ENCODE results near the gene FLT3.

The FLT3 gene

GRCh38 chr13:27968316-27969081 lies 131.9 kb downstream of the FLT3 start:
- in situ Hi-C loops (cut with HindIII; ENCODE audit: low sequenced_read_pairs): loop anchor here (25.0 kb wide), 1 partner anchor 131 kb away; no protein-coding TSS in a partner anchor
- H3K4me3 ChIP-seq (ENCODE audit: low read depth, low read length): no peak overlapping the region
- DNase-seq (ENCODE audit: low read depth): no peak
- TF ChIP-seq, protein P1, sequence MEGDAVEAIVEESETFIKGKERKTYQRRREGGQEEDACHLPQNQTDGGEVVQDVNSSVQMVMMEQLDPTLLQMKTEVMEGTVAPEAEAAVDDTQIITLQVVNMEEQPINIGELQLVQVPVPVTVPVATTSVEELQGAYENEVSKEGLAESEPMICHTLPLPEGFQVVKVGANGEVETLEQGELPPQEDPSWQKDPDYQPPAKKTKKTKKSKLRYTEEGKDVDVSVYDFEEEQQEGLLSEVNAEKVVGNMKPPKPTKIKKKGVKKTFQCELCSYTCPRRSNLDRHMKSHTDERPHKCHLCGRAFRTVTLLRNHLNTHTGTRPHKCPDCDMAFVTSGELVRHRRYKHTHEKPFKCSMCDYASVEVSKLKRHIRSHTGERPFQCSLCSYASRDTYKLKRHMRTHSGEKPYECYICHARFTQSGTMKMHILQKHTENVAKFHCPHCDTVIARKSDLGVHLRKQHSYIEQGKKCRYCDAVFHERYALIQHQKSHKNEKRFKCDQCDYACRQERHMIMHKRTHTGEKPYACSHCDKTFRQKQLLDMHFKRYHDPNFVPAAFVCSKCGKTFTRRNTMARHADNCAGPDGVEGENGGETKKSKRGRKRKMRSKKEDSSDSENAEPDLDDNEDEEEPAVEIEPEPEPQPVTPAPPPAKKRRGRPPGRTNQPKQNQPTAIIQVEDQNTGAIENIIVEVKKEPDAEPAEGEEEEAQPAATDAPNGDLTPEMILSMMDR (IDR thresholded peaks at IDR 0.05; ENCODE audit: low read depth, low read length, missing control alignments): no peak

- no peak overlapping the region for H3K4me3 ChIP-seq (ENCODE audit: low read depth, low read length)
- TF ChIP-seq, protein P1 (IDR thresholded peaks at IDR 0.05; ENCODE audit: low read depth, low read length, missing control alignments): no peak
- DNase-seq (ENCODE audit: low read depth): no peak
- in situ Hi-C loops (cut with HindIII; ENCODE audit: low sequenced_read_pairs): loop anchor here (25.0 kb wide), 1 partner anchor 131 kb away; no protein-coding TSS in a partner anchor
These were observed 132.6 kb downstream of the FLT3 start for GRCh38 chr13:27967736-27968315.

- in situ Hi-C loops (cut with HindIII; ENCODE audit: low sequenced_read_pairs): loop anchor here (25.0 kb wide), 1 partner anchor 130 kb away; no protein-coding TSS in a partner anchor
- no peak for DNase-seq (ENCODE audit: low read depth)
- TF ChIP-seq, protein P1 (IDR thresholded peaks at IDR 0.05; ENCODE audit: low read depth, low read length, missing control alignments): no peak
- H3K4me3 ChIP-seq (ENCODE audit: low read depth, low read length): no peak overlapping the region
These were observed 133.1 kb downstream of the FLT3 start for GRCh38 chr13:27967203-27967735.

- H3K4me3 ChIP-seq (ENCODE audit: low read depth, low read length): no peak overlapping the region
- DNase-seq (ENCODE audit: low read depth): no peak
- in situ Hi-C loops (cut with HindIII; ENCODE audit: low sequenced_read_pairs): loop anchor here (25.0 kb wide), 1 partner anchor 129 kb away; no protein-coding TSS in a partner anchor
- TF ChIP-seq, protein P1 (IDR thresholded peaks at IDR 0.05; ENCODE audit: low read depth, low read length, missing control alignments): no peak
These were observed 133.7 kb downstream of the FLT3 start for GRCh38 chr13:27966641-27967202.

GRCh38 chr13:27965740-27966640 lies 134.4 kb downstream of the FLT3 start:
- in situ Hi-C loops (cut with HindIII; ENCODE audit: low sequenced_read_pairs): loop anchor here (25.0 kb wide), 1 partner anchor 129 kb away; no protein-coding TSS in a partner anchor
- no peak for DNase-seq (ENCODE audit: low read depth)
- TF ChIP-seq, protein P1 (IDR thresholded peaks at IDR 0.05; ENCODE audit: low read depth, low read length, missing control alignments): no peak
- no peak overlapping the region for H3K4me3 ChIP-seq (ENCODE audit: low read depth, low read length)

Measured in astrocyte of the cerebellum (primary cell).